KG1 (cell line): ENCODE measurements around the gene MARK3.
"Not testable (repeated sequence)": the region's sequence is repeated elsewhere in the genome, so short reads cannot be mapped to it uniquely, and the experiment has no call there.

Source experiments
- DNase-seq: peaks from one replicate; lab custom pipeline; 2025; lab: John Stamatoyannopoulos, UW

MARK3 gene

GRCh38 chr14:103514596-103515421, 129.6 kb downstream of the MARK3 start:
- DNase-seq = no peak

- no peak for DNase-seq
Measured at GRCh38 chr14:103516426-103517173, 131.4 kb downstream of the MARK3 start.

DNA sequence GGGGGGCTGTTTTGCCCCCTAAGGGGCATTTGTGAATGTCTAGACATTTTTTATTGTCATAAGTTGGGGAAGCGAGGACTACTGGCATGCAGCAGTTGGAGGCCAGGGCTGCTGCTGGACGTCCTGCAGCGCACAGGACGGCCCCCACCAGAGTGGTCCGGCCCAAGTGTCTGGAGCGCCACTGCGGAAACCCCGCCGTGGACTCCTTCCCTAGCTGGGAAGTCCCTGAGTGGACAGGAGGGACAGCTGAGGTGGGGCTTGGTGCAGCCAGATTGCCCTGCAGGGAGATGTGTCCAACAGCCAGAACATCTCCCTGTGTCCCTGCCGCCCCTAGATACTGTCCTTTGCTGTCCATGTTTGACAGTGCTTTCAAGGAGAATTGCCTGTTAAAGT, 132.0 kb downstream of the MARK3 start:
- DNase-seq = no peak

DNA sequence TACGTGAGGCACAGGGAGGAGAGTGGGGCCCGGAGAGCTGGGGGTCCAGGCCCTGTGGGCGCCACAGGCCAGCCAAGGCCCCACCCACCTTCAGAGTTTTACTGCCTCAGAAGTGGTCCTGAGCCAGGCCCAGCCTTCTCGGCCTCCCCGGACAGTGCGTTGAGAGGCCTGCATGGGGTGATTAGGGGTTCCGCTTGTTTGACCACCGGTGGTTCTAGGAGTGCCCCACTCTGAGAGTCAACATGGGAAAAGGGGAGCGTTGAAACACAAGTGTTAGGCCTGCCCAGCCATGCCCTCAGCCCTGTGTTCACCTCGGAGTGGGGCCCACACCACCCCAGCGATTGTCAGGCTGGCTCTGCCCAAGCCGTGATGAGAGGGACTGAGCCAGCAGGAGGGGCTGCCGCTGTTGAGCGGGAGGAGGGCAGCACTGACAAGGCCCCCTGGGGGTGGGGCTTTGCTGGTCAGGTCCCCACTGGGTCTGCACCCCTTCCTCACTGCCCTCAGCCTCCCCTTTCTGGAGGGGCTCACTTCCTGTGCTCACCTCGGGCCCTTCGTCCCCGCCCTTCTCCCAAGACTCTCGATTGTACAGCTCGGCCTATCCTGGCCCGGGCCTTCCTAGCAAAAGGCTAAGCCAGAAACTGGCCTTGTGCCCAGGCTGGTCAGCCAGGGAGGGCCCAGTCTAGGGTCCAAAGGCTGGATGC, 132.7 kb downstream of the MARK3 start:
- DNase-seq = no peak

DNA sequence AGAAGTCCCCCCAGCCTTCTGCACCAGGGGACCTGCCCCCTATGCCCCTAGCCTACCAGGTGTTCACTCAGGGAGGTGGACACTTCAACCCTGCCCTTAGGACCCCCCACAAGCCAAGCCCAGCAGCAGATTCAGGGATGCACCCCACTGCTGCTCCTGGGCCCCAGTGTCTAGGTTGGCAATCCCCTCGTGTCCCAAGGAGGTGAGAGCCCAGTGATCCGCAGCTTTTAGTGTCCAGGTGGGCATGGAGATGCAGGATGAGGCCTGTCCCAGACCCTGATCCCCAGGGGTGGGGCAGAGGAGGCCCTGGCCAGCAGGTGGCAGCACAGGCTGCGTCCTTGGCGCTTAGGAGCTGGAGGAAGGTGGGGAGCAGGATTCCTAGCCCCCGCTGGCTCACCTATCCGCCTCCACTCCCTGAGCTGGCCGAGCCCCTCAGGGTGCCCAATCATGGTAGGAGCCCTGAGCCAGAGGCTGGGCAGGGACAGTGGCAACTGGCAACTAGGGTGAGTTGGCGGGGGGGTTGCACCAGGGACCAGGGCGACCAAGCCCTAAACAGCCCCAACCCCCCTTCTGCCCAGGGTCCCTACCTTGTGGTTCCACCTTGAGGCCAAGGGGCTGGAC, 133.3 kb downstream of the MARK3 start:
- no peak for DNase-seq

- no peak for DNase-seq
Measured at GRCh38 chr14:103519043-103519836, 134.0 kb downstream of the MARK3 start.

DNA sequence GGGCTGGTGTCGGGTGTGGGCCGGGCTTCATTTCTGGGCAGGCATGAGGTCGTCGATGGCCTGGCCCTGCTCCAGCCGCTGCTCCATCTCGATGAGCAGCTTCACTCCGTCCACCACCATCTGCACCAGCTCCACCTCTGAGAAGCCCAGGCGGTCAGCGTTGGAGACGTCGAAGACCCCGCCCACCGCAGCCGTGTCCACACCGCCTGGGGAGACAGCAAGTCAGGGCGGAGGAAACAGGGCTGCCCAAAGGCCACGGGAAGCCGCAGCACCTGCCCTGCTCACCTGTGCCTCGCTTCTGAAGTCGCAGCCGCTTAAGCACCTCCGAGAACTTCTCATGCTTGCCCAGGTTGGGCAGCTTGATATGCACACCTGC, 134.6 kb downstream of the MARK3 start:
- DNase-seq = no peak

DNA sequence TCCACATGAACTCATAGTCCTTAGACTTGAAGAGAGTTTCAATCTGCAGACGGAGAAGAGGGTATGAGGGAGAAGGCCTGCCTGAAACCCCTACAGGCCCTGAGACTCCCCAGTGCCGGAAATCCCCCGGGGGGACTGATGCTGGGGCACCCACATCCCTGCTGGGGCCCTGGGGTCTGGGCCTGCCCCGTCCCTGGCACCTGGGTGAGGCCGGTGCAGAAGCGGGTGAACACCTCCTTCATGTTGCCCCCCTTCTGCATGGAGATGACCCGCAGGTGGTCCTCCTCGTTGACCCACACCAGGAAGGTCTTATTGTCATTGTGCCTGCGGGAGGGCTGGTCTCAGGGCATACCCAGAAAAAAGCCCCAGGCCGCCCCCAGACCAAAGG, 135.0 kb downstream of the MARK3 start:
- no peak for DNase-seq

DNA sequence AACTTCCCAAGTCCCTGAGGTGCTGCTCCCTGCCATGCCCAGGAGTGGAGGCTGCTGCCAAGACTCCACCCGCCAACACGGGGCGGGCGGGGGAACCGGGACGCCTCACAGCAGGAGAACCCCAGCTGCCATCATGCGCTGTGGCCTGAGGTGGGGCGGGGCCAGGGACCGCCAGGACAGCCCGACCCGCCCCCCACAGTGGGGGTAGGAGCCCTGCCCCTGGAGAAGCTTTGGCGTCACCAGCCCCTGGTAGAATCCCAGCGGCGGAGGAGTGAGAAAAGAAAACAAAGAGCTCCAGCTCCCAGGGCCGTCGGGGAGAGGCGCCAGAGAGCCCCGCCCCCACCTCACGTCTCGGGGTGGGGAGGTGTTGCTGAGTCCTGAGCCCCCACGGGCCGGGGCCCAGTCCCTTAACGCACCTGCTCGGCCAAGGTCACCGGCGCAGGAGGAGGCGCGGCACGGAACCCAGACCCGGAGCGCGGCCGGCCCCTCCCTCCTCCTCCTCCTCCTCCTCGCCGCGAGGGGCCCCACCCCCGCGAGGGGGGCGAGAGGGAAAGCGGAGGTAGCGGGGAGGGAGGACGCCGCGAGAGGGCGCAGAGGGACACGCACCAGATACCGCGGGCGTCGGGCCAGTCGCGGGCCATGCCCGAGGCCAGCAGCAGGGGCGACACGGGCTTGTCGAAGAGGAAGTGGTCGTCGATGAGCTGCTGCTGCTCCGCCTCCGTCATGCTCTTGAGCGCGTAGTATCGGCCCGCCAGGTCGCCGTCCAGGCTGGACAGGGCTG, 135.6 kb downstream of the MARK3 start:
- DNase-seq = no peak

- no peak for DNase-seq
Measured at GRCh38 chr14:103521438-103521950, 136.3 kb downstream of the MARK3 start.

DNA sequence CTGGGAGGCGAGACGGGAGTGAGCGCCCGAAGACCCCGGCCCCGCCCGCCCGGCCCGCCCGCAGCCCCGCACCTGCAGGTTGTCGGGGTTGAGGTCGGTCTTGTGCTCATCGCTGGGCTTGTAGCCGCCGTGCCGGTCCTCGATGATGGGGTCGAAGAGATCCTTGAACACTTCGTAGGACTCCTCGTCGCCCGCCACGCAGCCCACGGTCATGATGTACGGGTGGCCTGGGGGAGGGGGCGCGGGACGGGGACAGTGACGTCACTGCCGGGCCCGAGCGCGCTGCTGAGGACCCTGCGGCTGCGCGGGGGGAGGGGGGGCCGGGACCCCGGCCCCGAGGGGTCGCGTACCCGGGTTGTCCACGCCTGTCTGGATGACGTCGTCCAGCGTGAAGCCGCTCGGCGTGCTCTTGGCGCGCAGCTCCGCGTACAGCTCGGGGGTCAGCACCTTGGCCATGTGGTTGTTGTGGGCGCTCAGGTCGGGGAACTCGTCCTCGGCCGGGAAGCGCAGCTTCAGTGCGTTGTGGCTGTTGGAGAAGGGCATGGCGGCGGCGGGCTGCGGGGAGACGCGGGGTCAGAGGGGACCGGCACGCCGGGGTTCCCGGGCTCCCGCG, 136.8 kb downstream of the MARK3 start:
- no peak for DNase-seq

DNA sequence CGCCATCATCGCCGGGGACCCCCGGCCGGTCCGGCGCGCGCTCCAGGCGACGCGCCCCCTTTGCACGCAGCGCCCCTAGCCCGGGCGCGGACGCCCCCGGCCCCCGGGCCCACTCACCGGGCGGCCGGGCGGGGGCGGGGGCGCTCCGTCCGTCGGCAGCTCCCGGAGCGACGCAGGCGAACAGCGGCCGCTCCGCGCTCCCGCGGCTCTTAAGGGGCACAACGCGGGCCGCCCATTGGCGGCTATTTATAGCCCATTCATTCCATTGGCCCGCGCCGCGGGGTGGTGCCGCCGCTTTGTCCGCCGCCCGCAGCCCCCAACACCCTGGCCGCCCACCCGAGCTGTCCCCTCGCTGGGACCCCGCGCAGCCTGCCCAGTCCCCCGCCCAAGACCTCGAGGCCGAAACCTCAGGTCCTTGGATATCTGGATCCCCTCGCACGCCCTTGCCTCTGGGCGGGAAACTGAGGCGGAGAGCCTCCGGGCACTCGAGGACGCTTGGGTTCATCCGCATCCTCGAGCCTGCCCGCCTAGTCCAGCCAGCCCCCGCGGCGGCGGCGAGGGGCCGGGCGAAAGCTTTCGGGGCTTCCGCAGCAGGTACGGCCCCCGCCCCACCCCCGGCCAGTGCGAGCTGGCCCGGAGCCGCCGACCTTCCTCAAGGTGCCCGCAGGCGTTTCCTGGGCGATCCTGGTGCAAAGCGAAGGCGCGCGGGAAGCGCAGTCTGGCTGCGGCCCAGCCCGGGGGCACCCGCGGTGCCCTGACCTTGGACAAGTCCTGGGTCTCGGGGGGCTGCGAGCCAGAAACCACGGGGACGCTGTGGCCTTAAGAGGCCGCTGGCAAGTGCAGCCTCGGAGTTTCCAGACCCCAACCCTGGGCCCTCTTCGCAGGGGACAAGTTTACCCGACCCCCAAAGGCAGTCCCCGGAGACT, 137.7 kb downstream of the MARK3 start, which contains the start of gene CKB:
CKB (minus strand) TSS at position 182 of the 926 bp plus-strand sequence. CDS start 337 bp downstream, outside the sequence.
- DNase-seq = no peak

DNA sequence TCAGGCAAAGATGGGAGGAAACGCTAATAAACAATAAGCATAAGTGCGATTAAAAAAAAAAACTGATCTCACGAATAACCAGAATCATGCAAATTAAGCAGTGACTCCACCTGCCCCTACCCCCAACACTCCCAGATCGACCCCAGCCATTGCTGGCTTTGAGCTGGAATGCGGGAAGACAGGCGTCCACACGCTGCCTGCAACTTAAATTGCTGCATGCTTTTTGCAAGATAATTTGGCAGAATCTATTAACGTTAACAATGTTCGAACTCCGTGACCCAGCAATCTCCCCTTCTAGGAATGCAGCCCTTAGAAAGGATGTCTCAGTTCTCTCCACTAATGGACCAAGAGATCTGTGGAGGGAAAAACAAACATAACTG, 138.3 kb downstream of the MARK3 start:
- DNase-seq = no peak

- DNase-seq = no peak
Measured at GRCh38 chr14:103524002-103524935, 139.1 kb downstream of the MARK3 start.

DNA sequence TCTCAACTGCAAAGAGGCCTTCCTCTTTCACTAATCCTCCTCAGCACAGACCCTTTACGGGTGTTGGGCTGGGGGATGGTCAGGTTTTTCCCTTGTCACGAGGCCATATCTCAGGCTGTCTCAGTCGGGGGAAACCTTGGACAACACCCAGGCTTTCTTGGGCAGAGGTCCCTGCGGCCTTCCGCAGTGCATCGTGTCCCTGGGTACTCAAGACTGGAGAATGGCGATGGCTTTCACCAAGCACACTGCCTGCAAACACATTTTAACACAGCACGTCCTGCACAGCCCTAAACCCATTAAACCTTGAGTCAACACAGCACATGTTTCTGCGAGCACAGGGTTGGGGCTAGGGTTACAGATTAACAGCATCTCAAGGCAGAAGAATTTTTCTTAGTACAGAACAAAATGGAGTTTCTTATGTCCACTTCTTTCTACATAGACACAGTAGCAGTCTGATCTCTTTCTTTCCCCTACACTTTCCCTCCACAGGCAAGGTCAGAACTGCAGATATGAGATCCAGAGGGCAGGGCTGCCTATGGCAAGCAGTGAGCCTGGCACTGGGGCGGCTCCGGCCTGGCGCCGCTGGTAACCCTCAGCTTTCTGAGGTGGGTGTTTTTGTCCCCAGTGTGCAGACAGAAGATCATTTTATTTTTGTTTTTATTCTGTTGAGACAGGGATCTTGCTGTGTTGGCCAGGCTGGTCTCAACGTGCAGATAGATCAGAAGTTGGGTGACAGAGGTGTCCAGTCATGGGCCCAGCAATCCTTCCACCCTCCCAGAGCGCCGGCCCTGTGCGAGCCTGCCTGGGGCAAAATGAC, 140.4 kb downstream of the MARK3 start:
- DNase-seq = not testable (repeated sequence)

GRCh38 chr14:103526247-103526913, 141.2 kb downstream of the MARK3 start:
- no peak for DNase-seq
